GM13977 (cell line): ENCODE measurements around the gene GMCL1.
"Not testable (repeated sequence)": the region's sequence is repeated elsewhere in the genome, so short reads cannot be mapped to it uniquely, and the experiment has no call there.

Experiments used
- DNase-seq: peaks from one replicate; pipeline ENCODE4 v3.0.0; 2012; ENCODE audit warnings: low spot score
- CTCF ChIP-seq: IDR thresholded peaks from 2 replicates; pipeline ENCODE4 v1.5.1; 2012; ENCODE audit warnings: mild to moderate bottlenecking, control low read depth; ENCODE audit not compliant: insufficient read depth; ENCODE audit errors: extremely low read depth, missing control alignments
- in situ Hi-C: fragments of 300-500 bp; cut with MboI; formaldehyde crosslinking; loops from one replicate; pipeline ENCODE4 v1.12.0; 2022; ENCODE audit warnings: low sequenced_read_pairs, low pct_unique_long_range_greater_than_20kb, mixed read lengths, inconsistent platforms; ENCODE audit not compliant: unreplicated experiment

The GMCL1 gene

GRCh38 chr2:69817729-69818501 lies 11.5 kb upstream of the GMCL1 start:
- DNase-seq = no peak
- TF ChIP-seq CTCF = no peak
- in situ Hi-C loops = loop anchor here (25.0 kb wide), 1 partner anchor 256 kb away; no protein-coding TSS in a partner anchor

- TF ChIP-seq CTCF = no peak
- in situ Hi-C loops = no loop called here
These were observed 1.5 kb upstream of the GMCL1 start for GRCh38 chr2:69827796-69828540.

GRCh38 chr2:69828938-69829255 lies 563 bp upstream of the GMCL1 start:
- in situ Hi-C loops = no loop called here
- no peak for DNase-seq
- no peak for TF ChIP-seq CTCF

More at GRCh38 chr2:69827796-69828540, 1.5 kb upstream of the GMCL1 start:
- DNase-seq = no peak

- TF ChIP-seq CTCF = no peak
- DNase-seq = peak; percentile 31
- in situ Hi-C loops = no loop called here
These were observed 815 bp downstream of the GMCL1 start for GRCh38 chr2:69830045-69830905.

GRCh38 chr2:69830906-69831241 lies 1.4 kb downstream of the GMCL1 start:
- in situ Hi-C loops, DNase-seq: not testable (repeated sequence)

GRCh38 chr2:69831354-69831905 lies 2.0 kb downstream of the GMCL1 start:
- no peak for DNase-seq
- TF ChIP-seq CTCF = no peak
- in situ Hi-C loops = no loop called here
